Measurements from ENCODE around the gene SHD. TPM values are rescaled to one million over a fixed set of nuclear protein-coding genes. Genes with fewer than 3 reads are reported as not detected.

The SHD gene
- total RNA-seq, 4 donors from 2014 or later: not detected

DNA sequence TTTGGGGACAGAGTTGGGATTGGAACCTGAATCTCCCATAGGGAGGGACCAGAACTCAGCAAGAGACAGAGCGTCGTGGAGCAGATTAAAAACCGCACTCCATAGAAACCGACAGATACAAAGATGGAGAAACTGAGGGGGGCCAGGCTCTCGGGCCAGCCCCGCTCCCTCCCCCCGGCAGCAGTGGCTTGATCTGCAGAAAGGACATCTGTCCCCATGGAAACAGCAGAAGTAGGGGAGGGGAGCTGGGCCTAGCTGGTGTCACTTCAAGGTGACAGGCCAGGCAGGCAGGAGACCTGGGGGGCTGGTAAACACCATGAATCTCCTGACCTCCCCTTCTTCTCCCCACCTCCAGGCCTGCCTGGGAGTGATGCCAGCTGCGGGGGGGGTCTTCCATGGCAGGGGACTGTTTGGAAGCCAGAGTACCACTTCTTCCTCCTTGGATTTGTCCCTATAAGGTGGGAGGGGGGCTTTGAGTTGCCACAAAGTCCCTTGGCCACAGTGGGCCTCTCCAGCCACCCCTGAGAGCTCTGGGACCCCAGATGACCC, 12.2 kb downstream of the SHD start:
- Histone ChIP-seq H3K27me3 (peaks cover 30% of the 10 kb centered on the region), H3K4me3 (no peak overlapping the region), H3K27ac (no peak overlapping the region), H3K4me1 (peaks cover 1% of the 10 kb centered on the region), H3K36me3 (no peaks in the 10 kb centered on the region), H3K9me3 (no peaks in the 10 kb centered on the region)
- TF ChIP-seq POLR2AphosphoS5 (IDR thresholded peaks at IDR 0.05) (no peak), EP300 (IDR thresholded peaks at IDR 0.05) (no peak), POLR2A (IDR thresholded peaks at IDR 0.05) (no peak)
- TF ChIP-seq, protein P1, sequence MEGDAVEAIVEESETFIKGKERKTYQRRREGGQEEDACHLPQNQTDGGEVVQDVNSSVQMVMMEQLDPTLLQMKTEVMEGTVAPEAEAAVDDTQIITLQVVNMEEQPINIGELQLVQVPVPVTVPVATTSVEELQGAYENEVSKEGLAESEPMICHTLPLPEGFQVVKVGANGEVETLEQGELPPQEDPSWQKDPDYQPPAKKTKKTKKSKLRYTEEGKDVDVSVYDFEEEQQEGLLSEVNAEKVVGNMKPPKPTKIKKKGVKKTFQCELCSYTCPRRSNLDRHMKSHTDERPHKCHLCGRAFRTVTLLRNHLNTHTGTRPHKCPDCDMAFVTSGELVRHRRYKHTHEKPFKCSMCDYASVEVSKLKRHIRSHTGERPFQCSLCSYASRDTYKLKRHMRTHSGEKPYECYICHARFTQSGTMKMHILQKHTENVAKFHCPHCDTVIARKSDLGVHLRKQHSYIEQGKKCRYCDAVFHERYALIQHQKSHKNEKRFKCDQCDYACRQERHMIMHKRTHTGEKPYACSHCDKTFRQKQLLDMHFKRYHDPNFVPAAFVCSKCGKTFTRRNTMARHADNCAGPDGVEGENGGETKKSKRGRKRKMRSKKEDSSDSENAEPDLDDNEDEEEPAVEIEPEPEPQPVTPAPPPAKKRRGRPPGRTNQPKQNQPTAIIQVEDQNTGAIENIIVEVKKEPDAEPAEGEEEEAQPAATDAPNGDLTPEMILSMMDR (IDR thresholded peaks at IDR 0.05): no peak
- no peak for DNase-seq (ENCODE audit: low spot score in 2 of 2)
- WGBS: 87% methylated on average over 4 of the region's 8 CpGs

GRCh38 chr19:4292515-4292914, 13.4 kb downstream of the SHD start:
- TF ChIP-seq POLR2A (IDR thresholded peaks at IDR 0.05) (no peak), POLR2AphosphoS5 (IDR thresholded peaks at IDR 0.05) (no peak)
- TF ChIP-seq, protein P1 (IDR thresholded peaks at IDR 0.05): no peak
- Histone ChIP-seq H3K36me3 (no peaks in the 10 kb centered on the region), H3K27me3 (peaks cover 28% of the 10 kb centered on the region), H3K9me3 (no peaks in the 10 kb centered on the region), H3K4me1 (peaks cover 5% of the 10 kb centered on the region), H3K4me3 (no peak overlapping the region), H3K27ac (no peak overlapping the region)
- WGBS: 67% methylated on average over 6 of the region's 15 CpGs
- DNase-seq (ENCODE audit: low spot score in 2 of 2): no peak

DNA sequence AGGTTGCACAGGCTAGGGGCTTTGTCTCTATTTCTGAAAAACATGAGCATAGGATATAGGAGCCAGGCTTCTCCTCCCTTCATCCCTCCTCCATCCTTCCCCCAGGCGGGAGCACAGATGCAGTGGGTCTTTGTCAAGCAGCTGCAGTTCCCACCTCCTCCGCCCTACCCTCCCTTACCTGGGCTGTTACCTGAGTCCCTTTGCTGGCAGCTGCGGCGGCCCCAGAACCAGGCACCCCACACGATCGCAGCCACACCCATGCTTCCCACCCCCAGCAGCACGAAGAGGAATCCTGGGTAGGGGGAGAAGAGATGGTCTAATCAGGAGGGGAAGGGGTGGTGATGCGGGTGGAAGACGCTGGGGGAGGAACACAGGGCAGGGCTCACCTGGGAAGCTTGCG, 15.3 kb downstream of the SHD start:
- Histone ChIP-seq H3K36me3 (no peaks in the 10 kb centered on the region), H3K27me3 (peaks cover 23% of the 10 kb centered on the region), H3K9me3 (no peaks in the 10 kb centered on the region), H3K4me3 (no peak overlapping the region), H3K27ac (no peak overlapping the region), H3K4me1 (peaks cover 5% of the 10 kb centered on the region)
- TF ChIP-seq, protein P1 (IDR thresholded peaks at IDR 0.05): no peak
- TF ChIP-seq EP300 (IDR thresholded peaks at IDR 0.05) (no peak), POLR2A (IDR thresholded peaks at IDR 0.05) (no peak), POLR2AphosphoS5 (IDR thresholded peaks at IDR 0.05) (no peak)
- no peak for DNase-seq (ENCODE audit: low spot score in 2 of 2)
- 41% methylated on average over 10 of the region's 10 CpGs for WGBS

GRCh38 chr19:4295972-4296771, 17.1 kb downstream of the SHD start:
- WGBS: 51% methylated on average over 12 of the region's 14 CpGs
- no peaks in the 10 kb centered on the region for H3K9me3 ChIP-seq
- peaks cover 18% of the 10 kb centered on the region for H3K27me3 ChIP-seq
- H3K4me3 ChIP-seq: no peak overlapping the region
- H3K36me3 ChIP-seq: no peaks in the 10 kb centered on the region
- no peak for DNase-seq (ENCODE audit: low spot score in 2 of 2)
- H3K4me1 ChIP-seq: peaks cover 5% of the 10 kb centered on the region
- H3K27ac ChIP-seq: no peak overlapping the region
- TF ChIP-seq POLR2AphosphoS5 (IDR thresholded peaks at IDR 0.05) (no peak), EP300 (IDR thresholded peaks at IDR 0.05) (no peak), POLR2A (IDR thresholded peaks at IDR 0.05) (no peak)
- TF ChIP-seq, protein P1 (IDR thresholded peaks at IDR 0.05): no peak
